Stomach (tissue), 9 donors: ENCODE measurements around the gene GABBR2. TPM values are rescaled to one million over a fixed set of nuclear protein-coding genes. Genes with fewer than 3 reads are reported as not detected.

Experiments
- DNase-seq, 2 donors: peaks; one replicate each; pipeline versions ENCODE4 v3.0.0 to v3.0.0-alpha.2; 2013 to 2019
- H3K27ac ChIP-seq, 5 donors: fragments of 200-600 bp in 4 of 5; sonication (generic) in 4 of 5; one replicate each; pipeline ENCODE4 v1.5.1; 2013 to 2019; ENCODE audit warnings: mild to moderate bottlenecking in 1 of 5, moderate library complexity in 1 of 5
- H3K27me3 ChIP-seq, 3 donors: fragments of 200-600 bp; sonication (generic); one replicate each; pipeline ENCODE4 v1.5.1; 2017 to 2019; ENCODE audit warnings: mixed run types in 1 of 3
- H3K36me3 ChIP-seq, 4 donors: fragments of 200-600 bp; sonication (generic); 1 replicate in 3 of 4; 2 replicates in 1 of 4; pipeline ENCODE4 v1.5.1; 2016 to 2019
- H3K4me1 ChIP-seq, 4 donors: fragments of 200-600 bp; sonication (generic); one replicate each; pipeline ENCODE4 v1.5.1; 2016 to 2019
- H3K4me3 ChIP-seq, 4 donors: fragments of 200-600 bp; sonication (generic) in 3 of 4; one replicate each; pipeline ENCODE4 v1.5.1; 2016 to 2019; ENCODE audit warnings: mild to moderate bottlenecking in 1 of 4
- H3K9me3 ChIP-seq, 4 donors: fragments of 200-600 bp; sonication (generic); one replicate each; pipeline ENCODE4 v1.5.1; 2016 to 2019
- CTCF ChIP-seq, 7 experiments: fragments of 450-650 bp in 4 of 7; fragments of 200-600 bp in 3 of 7; sonication (generic) in 3 of 7; IDR thresholded peaks; one replicate each; pipeline ENCODE4 v1.5.1; 2016 to 2019; ENCODE audit warnings: antibody characterized with exemption in 7 of 7, control low read depth in 2 of 7, mild to moderate bottlenecking in 1 of 7
- EP300 ChIP-seq: sonication (generic); formaldehyde crosslinking; IDR thresholded peaks from one replicate; pipeline ENCODE4 v1.6.1; 2017; ENCODE audit warnings: antibody characterized with exemption
- POLR2A ChIP-seq, 4 donors: fragments of 450-650 bp; IDR thresholded peaks; one replicate each; pipeline ENCODE4 v1.6.1; 2016; ENCODE audit warnings: antibody characterized with exemption in 4 of 4, control low read depth in 2 of 4, mild to moderate bottlenecking in 1 of 4, moderate library complexity in 1 of 4
- POLR2AphosphoS5 ChIP-seq, 3 donors: sonication (generic); formaldehyde crosslinking; IDR thresholded peaks; one replicate each; pipeline ENCODE4 v1.6.1; 2016; ENCODE audit warnings: antibody characterized with exemption in 3 of 3
- WGBS, 5 donors: extraction: QIAGEN DNeasy Blood & Tissue Kit in 3 of 5; methylation state at CpG; one replicate each; pipeline versions ENCODE4 v1.1.5 to v1.1.7; 2013 to 2018; 5-methylcytosine and 5-hydroxymethylcytosine counted together
- intact Hi-C: fragments of 100-400 bp; cut with DNase I; formaldehyde crosslinking; loops from one replicate; pipeline ENCODE4 v1.15.1; 2023; ENCODE audit warnings: low total_unique reads
- polyA plus RNA-seq, 3 donors: library from polyadenylated mRNA; stranded (reverse); fragments of 200-250 nt; gene quantifications; one replicate each; pipeline ENCODE4 v1.2.3, GENCODE V29; 2013
- total RNA-seq, 5 donors: library from RNA; depleted of rRNA; stranded (reverse); fragments of >200 nt; gene quantifications; one replicate each; pipeline versions ENCODE4 v1.1.0 to v1.2.3, GENCODE V29; 2014 to 2016
- donor health status: healthy with polysubstance abuse.
- donor health status: Bipolar disorder and iron deficiency.
- donor health status: healthy.

The GABBR2 gene
- total and polyA plus RNA-seq, 8 donors: 0.06 to 0.55 (median 0.08) TPM; not detected in 5

- H3K36me3 ChIP-seq: no peaks in the 10 kb centered on the region
- no peaks in the 10 kb centered on the region for H3K4me1 ChIP-seq
- intact Hi-C loops: no loop called here
- H3K27me3 ChIP-seq: no peaks in the 10 kb centered on the region
- 43 to 57% (median 52%) methylated on average over 3 of the region's 3 CpGs for WGBS, 5 donors
- no peaks in the 10 kb centered on the region for H3K9me3 ChIP-seq
- peak in 1 of 2 donors; percentile 20 for DNase-seq
- no peak overlapping the region for H3K4me3 ChIP-seq
- no peak for TF ChIP-seq POLR2AphosphoS5 (IDR thresholded peaks at IDR 0.05)
- TF ChIP-seq EP300: no peak
- TF ChIP-seq POLR2A (IDR thresholded peaks at IDR 0.05): no peak
- H3K27ac ChIP-seq: no peak overlapping the region
Observed at GRCh38 chr9:98430535-98431292, 278.0 kb downstream of the GABBR2 start.

GRCh38 chr9:98429613-98430012, 279.1 kb downstream of the GABBR2 start:
- no peak for DNase-seq
- WGBS, 5 donors: 50 to 81% (median 69%) methylated on average over 1 of the region's 1 CpG
- Histone ChIP-seq H3K4me3 (no peak overlapping the region), H3K9me3 (no peaks in the 10 kb centered on the region), H3K36me3 (no peaks in the 10 kb centered on the region), H3K4me1 (no peaks in the 10 kb centered on the region), H3K27ac (no peak overlapping the region), H3K27me3 (no peaks in the 10 kb centered on the region)
- intact Hi-C loops: no loop called here
- no peak for TF ChIP-seq POLR2AphosphoS5 (IDR thresholded peaks at IDR 0.05)
- TF ChIP-seq EP300: no peak
- no peak for TF ChIP-seq CTCF (IDR thresholded peaks at IDR 0.05)
- no peak for TF ChIP-seq POLR2A (IDR thresholded peaks at IDR 0.05)

GRCh38 chr9:98428454-98428853, 280.3 kb downstream of the GABBR2 start:
- intact Hi-C loops: no loop called here
- Histone ChIP-seq H3K4me1 (no peaks in the 10 kb centered on the region), H3K4me3 (no peak overlapping the region), H3K36me3 (no peaks in the 10 kb centered on the region), H3K9me3 (no peaks in the 10 kb centered on the region), H3K27ac (no peak overlapping the region), H3K27me3 (no peaks in the 10 kb centered on the region)
- no peak for TF ChIP-seq EP300
- TF ChIP-seq POLR2AphosphoS5 (IDR thresholded peaks at IDR 0.05): no peak
- no peak for TF ChIP-seq POLR2A (IDR thresholded peaks at IDR 0.05)
- TF ChIP-seq CTCF (IDR thresholded peaks at IDR 0.05): no peak
- DNase-seq: no peak
- WGBS, 5 donors: 85 to 96% (median 92%) methylated on average over 2 of the region's 2 CpGs

- intact Hi-C loops: no loop called here
- TF ChIP-seq EP300 (no peak), POLR2A (IDR thresholded peaks at IDR 0.05) (no peak), CTCF (IDR thresholded peaks at IDR 0.05) (no peak), POLR2AphosphoS5 (IDR thresholded peaks at IDR 0.05) (no peak)
- H3K36me3 ChIP-seq: no peaks in the 10 kb centered on the region
- no peaks in the 10 kb centered on the region for H3K9me3 ChIP-seq
- WGBS, 5 donors: 71 to 92% (median 87%) methylated on average over 3 to 5 of the region's 5 CpGs
- H3K4me3 ChIP-seq: no peak overlapping the region
- no peaks in the 10 kb centered on the region for H3K4me1 ChIP-seq
- H3K27me3 ChIP-seq: no peaks in the 10 kb centered on the region
- no peak overlapping the region for H3K27ac ChIP-seq
- no peak for DNase-seq
Observed at GRCh38 chr9:98427491-98427890, 281.2 kb downstream of the GABBR2 start.

- no peaks in the 10 kb centered on the region for H3K36me3 ChIP-seq
- H3K9me3 ChIP-seq: no peaks in the 10 kb centered on the region
- intact Hi-C loops: no loop called here
- no peak for DNase-seq
- no peaks in the 10 kb centered on the region for H3K4me1 ChIP-seq
- no peak for TF ChIP-seq CTCF (IDR thresholded peaks at IDR 0.05)
- TF ChIP-seq EP300: no peak
- TF ChIP-seq POLR2AphosphoS5 (IDR thresholded peaks at IDR 0.05): no peak
- no peak for TF ChIP-seq POLR2A (IDR thresholded peaks at IDR 0.05)
- no peak overlapping the region for H3K27ac ChIP-seq
- 67 to 82% (median 75%) methylated on average over 3 of the region's 3 CpGs for WGBS, 5 donors
- no peak overlapping the region for H3K4me3 ChIP-seq
- H3K27me3 ChIP-seq: no peaks in the 10 kb centered on the region
Observed at GRCh38 chr9:98425079-98425478, 283.7 kb downstream of the GABBR2 start.
